ENCODE measurements around the gene TDRD3. TPM values are rescaled to one million over a fixed set of nuclear protein-coding genes. Genes with fewer than 3 reads are reported as not detected.

TDRD3 gene
- total RNA-seq, 1 donor from 2014 or later: 40.6 TPM

DNA sequence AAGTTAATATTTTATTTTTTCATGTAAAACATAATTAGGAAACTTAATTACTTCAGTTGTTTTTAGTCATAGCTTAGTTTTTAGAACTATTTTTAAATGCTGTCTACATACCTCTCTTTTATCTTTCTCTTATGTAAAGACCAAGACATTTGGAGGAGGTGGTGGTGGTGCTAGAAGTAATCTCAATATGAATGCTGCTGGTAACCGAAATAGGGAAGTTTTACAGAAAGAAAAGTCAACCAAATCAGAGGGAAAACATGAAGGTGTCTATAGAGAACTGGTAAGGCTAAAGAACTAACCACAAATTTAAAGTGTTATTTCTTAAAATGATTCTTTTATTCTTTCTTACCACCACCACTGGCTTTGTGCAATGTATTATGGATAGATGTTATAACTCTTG is 97.3 kb downstream of the TDRD3 start:
- H3K27ac ChIP-seq: no peak overlapping the region
- peaks cover 62% of the 10 kb centered on the region for H3K36me3 Mint-ChIP-seq
- no peak overlapping the region for H2AFZ ChIP-seq (replicated peaks)
- no peaks in the 10 kb centered on the region for H3K4me1 Mint-ChIP-seq
- no peaks in the 10 kb centered on the region for H3K9me3 ChIP-seq (ENCODE audit: low read depth)
- H3K9me3 Mint-ChIP-seq: peaks cover 31% of the 10 kb centered on the region
- no peaks in the 10 kb centered on the region for H3K27me3 ChIP-seq
- no peak overlapping the region for H3K4me2 ChIP-seq
- no peaks in the 10 kb centered on the region for H3K4me1 ChIP-seq
- H3K4me3 ChIP-seq: no peak overlapping the region
- DNase-seq (ENCODE audit: low spot score): no peak
- no peak overlapping the region for H3K4me3 Mint-ChIP-seq
- H3K79me2 ChIP-seq (ENCODE audit: low read depth): no peaks in the 10 kb centered on the region
- no peak for TF ChIP-seq EZH2phosphoT487 (IDR thresholded peaks at IDR 0.05)
- TF ChIP-seq, protein P1, sequence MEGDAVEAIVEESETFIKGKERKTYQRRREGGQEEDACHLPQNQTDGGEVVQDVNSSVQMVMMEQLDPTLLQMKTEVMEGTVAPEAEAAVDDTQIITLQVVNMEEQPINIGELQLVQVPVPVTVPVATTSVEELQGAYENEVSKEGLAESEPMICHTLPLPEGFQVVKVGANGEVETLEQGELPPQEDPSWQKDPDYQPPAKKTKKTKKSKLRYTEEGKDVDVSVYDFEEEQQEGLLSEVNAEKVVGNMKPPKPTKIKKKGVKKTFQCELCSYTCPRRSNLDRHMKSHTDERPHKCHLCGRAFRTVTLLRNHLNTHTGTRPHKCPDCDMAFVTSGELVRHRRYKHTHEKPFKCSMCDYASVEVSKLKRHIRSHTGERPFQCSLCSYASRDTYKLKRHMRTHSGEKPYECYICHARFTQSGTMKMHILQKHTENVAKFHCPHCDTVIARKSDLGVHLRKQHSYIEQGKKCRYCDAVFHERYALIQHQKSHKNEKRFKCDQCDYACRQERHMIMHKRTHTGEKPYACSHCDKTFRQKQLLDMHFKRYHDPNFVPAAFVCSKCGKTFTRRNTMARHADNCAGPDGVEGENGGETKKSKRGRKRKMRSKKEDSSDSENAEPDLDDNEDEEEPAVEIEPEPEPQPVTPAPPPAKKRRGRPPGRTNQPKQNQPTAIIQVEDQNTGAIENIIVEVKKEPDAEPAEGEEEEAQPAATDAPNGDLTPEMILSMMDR (IDR thresholded peaks at IDR 0.05): no peak
- no peak for TF ChIP-seq EZH2 (IDR thresholded peaks at IDR 0.05)
- no peaks in the 10 kb centered on the region for H4K20me1 ChIP-seq (ENCODE audit: low read depth)
- no peak overlapping the region for H3K9ac ChIP-seq
- peaks cover 12% of the 10 kb centered on the region for H3K36me3 ChIP-seq
- peaks cover 1% of the 10 kb centered on the region for H3K27me3 Mint-ChIP-seq (ENCODE audit: insufficient read depth, low read depth)
- no peak overlapping the region for H3K27ac Mint-ChIP-seq
- no peaks in the 10 kb centered on the region for H3F3A ChIP-seq (ENCODE audit: low read depth)

DNA sequence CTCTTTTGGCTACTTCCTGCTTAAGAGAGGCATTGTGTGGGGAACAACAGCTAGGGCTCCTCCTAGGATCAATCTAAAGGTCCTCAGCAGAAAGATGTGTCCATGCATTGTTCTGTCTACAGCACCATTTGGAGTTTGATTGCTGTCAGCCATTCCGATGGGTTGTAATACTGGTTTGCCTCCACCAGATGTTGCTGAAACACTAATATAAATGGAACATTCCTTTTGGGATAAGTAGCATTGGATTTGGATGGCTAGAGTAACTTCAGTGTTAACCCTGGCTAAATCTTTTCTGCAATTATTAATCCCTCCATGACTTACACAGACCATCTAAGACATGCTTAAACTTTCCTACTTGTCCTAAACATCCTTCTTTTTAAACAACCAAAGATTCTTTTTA is 104.2 kb downstream of the TDRD3 start:
- no peak overlapping the region for H2AFZ ChIP-seq (replicated peaks)
- Mint-ChIP-seq H3K36me3 (peaks cover 78% of the 10 kb centered on the region), H3K27me3 (ENCODE audit: insufficient read depth, low read depth) (peaks cover 2% of the 10 kb centered on the region), H3K4me1 (no peaks in the 10 kb centered on the region), H3K4me3 (no peak overlapping the region), H3K27ac (no peak overlapping the region), H3K9me3 (peaks cover 66% of the 10 kb centered on the region)
- no peaks in the 10 kb centered on the region for H4K20me1 ChIP-seq (ENCODE audit: low read depth)
- no peaks in the 10 kb centered on the region for H3K4me1 ChIP-seq
- DNase-seq (ENCODE audit: low spot score): no peak
- peaks cover 13% of the 10 kb centered on the region for H3K36me3 ChIP-seq
- no peak overlapping the region for H3K9ac ChIP-seq
- H3K27me3 ChIP-seq: no peaks in the 10 kb centered on the region
- no peaks in the 10 kb centered on the region for H3F3A ChIP-seq (ENCODE audit: low read depth)
- no peaks in the 10 kb centered on the region for H3K79me2 ChIP-seq (ENCODE audit: low read depth)
- H3K9me3 ChIP-seq (ENCODE audit: low read depth): peaks cover 15% of the 10 kb centered on the region
- TF ChIP-seq EZH2phosphoT487 (IDR thresholded peaks at IDR 0.05): no peak
- TF ChIP-seq, protein P1 (IDR thresholded peaks at IDR 0.05): no peak
- no peak for TF ChIP-seq EZH2 (IDR thresholded peaks at IDR 0.05)
- no peak overlapping the region for H3K4me3 ChIP-seq
- no peak overlapping the region for H3K27ac ChIP-seq
- no peak overlapping the region for H3K4me2 ChIP-seq

DNA sequence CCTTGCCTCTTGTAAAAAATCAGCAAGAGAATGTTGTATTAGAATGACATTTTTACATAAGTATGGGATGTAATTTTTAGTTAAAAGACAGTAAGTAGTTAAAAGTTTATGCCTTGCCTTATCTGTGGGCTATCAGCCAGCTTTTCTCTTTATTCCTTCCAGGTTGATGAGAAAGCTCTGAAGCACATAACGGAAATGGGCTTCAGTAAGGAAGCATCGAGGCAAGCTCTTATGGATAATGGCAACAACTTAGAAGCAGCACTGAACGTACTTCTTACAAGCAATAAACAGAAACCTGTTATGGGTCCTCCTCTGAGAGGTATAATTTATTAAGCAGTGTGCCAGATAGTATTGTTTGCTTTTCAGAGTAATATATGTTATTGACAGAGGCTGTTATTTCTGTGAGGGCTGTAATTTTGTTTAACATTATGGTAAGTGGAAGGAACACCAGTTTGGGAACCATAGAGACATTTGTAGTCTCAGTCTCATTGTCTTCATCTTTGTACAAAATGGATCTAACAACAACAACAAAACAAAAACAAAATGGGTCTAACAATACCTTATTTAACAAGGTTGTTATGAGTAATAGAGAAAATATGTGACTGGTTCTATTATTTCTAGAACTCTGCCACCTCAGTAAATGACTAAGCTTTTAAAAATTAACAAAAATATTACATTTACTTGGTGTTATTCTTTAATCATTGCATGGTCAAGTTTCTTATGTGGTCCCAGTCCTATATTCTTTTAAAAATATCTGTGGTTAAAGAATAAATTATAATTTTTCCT is 112.8 kb downstream of the TDRD3 start:
- peaks cover 19% of the 10 kb centered on the region for H3K4me1 Mint-ChIP-seq
- no peaks in the 10 kb centered on the region for H3K9me3 ChIP-seq (ENCODE audit: low read depth)
- no peak overlapping the region for H3K27ac ChIP-seq
- TF ChIP-seq, protein P1 (IDR thresholded peaks at IDR 0.05): no peak
- TF ChIP-seq EZH2phosphoT487 (IDR thresholded peaks at IDR 0.05) (no peak), EZH2 (IDR thresholded peaks at IDR 0.05) (no peak)
- no peaks in the 10 kb centered on the region for H4K20me1 ChIP-seq (ENCODE audit: low read depth)
- no peak for DNase-seq (ENCODE audit: low spot score)
- H3K27ac Mint-ChIP-seq: no peak overlapping the region
- H2AFZ ChIP-seq (replicated peaks): no peak overlapping the region
- peaks cover 50% of the 10 kb centered on the region for H3K36me3 Mint-ChIP-seq
- H3K4me2 ChIP-seq: no peak overlapping the region
- H3K9ac ChIP-seq: no peak overlapping the region
- H3K4me1 ChIP-seq: peaks cover 14% of the 10 kb centered on the region
- H3K4me3 ChIP-seq: no peak overlapping the region
- no peaks in the 10 kb centered on the region for H3K27me3 ChIP-seq
- H3F3A ChIP-seq (ENCODE audit: low read depth): peaks cover 17% of the 10 kb centered on the region
- no peaks in the 10 kb centered on the region for H3K27me3 Mint-ChIP-seq (ENCODE audit: insufficient read depth, low read depth)
- H3K9me3 Mint-ChIP-seq: peaks cover 49% of the 10 kb centered on the region
- no peak overlapping the region for H3K4me3 Mint-ChIP-seq
- H3K36me3 ChIP-seq: peaks cover 6% of the 10 kb centered on the region
- H3K79me2 ChIP-seq (ENCODE audit: low read depth): no peaks in the 10 kb centered on the region

Measured in neural progenitor cell (in vitro differentiated cells).